Kidney capillary endothelial cell (primary cell): ENCODE data around the gene UFSP1.
"Not testable (repeated sequence)": the region's sequence is repeated elsewhere in the genome, so short reads cannot be mapped to it uniquely, and the experiment has no call there.

Source experiments
- DNase-seq: peaks from one replicate; pipeline ENCODE4 v3.0.0-alpha.2; 2018; ENCODE audit warnings: low spot score

The UFSP1 gene

GRCh38 chr7:100855515-100855914 is 34.0 kb downstream of the UFSP1 start:
- DNase-seq = no peak

GRCh38 chr7:100854899-100855298 is 34.6 kb downstream of the UFSP1 start:
- not testable (repeated sequence) for DNase-seq

- DNase-seq = no peak
Measured at GRCh38 chr7:100854146-100854895, 35.2 kb downstream of the UFSP1 start.

- peak; percentile 89 for DNase-seq
Measured at GRCh38 chr7:100852048-100852872, 37.3 kb downstream of the UFSP1 start, which contains the start of gene SLC12A9. SLC12A9 (plus strand) TSS chr7:100852713; CDS start chr7:100854198, 1,485 bp downstream.

- DNase-seq = no peak
Measured at GRCh38 chr7:100847360-100847759, 42.2 kb downstream of the UFSP1 start.

- no peak for DNase-seq
Measured at GRCh38 chr7:100840470-100841100, 48.9 kb downstream of the UFSP1 start.

GRCh38 chr7:100839361-100839760 is 50.2 kb downstream of the UFSP1 start:
- DNase-seq = no peak
